GM18526 (cell line): ENCODE data around the gene INTS11.

ENCODE experiments used
- POLR2A ChIP-seq: IDR thresholded peaks from 3 replicates; pipeline ENCODE4 v1.6.1; 2011; ENCODE audit not compliant: insufficient read length; ENCODE audit errors: extremely low read depth

The INTS11 gene

DNA sequence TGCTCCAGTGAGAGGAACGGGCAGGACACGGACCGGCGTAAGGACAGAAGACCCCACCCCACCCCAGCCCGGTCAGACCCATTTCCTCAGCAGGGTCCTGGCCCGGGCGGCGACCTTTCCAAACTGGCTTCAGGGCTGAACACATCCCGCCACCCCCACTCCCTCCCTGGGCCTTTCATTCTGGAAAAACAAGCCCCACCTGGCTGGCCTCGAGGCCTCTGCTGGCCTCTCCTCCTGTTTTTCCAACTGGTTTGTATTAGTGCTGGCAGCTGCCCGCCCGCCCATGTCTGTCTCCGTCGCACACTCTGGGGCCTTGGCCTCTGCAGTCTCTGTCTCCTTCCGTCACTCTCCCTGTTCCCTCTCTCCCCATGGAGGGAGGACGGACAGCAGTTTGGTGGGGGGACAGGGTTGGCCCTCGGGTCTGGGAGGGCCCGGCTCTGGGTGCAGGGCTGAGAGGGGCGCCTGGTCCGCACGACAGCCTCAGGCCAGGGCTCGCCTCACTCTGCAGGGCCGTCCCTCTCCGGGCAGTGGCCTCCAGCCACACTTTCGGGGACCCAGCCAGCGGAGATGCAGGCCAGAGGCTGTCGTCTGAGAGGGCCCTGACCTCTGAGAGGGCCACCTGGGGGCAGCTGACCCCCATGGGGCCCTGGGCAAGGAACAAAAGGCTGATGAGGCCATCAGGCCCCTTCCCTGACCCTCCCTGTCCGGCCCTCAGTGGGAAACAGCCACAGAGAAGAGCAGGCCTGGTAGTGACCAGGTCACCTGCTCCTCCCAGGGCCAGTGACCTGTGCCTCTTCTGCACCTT is 35.4 kb upstream of the INTS11 start:
- no peak for TF ChIP-seq POLR2A

DNA sequence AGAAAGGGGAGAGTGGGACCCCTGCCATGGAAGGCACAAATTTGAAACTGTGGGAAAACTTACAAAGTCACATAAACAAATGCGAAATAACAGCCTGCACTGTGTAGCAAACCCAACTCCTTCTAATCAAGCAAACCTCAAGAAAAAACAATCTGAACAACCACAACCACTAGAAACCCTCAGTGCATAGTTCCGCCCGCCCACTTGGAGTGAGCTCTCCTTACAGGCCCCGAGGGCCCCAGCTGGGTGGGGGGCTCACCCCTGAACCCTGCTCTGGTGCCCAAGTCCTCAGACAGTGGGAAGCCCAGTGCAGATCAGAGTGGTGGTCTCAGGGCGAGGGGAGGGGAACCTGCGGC is 34.8 kb upstream of the INTS11 start:
- TF ChIP-seq POLR2A, result no peak

DNA sequence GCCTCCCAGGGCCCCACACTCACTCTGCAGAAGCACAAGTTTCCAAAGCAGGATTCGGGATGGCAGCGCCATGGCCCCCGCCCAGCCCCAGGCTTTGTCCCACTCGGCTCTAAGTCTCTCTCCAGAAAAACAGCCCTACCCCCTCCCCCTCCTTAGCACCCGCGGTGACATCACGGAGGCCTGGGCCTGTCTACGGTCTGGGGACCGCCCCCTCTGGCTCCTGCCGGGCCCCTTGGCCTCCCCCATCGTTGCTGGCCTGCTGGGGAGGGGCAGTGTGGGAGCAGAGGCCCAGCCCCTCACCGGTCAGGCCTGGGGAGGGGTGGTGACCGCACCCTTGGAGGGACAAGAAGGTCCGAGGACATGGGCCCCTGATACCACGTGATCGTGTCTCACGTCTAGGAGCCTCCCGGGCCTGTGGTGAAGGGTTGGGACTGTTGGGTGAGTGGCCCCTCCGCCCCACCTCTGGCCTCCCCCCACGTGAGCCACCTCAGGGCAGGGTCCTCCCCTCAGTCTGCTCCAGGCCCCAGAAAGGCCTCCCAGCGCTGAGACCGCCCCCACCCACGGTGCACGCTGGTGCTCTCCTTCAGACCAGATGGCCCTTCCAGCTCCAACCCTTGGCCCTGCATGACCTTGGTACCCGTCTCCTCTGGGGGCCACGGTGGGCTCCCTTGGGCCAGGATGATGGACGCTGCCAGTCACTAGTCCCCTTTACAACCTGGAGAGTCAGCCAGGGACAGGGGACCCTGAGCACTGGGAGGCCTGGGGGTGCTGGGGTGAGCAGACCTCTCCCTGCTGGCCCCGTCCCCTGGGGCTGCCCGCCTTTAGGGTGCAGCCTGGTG is 34.2 kb upstream of the INTS11 start, which contains the start of gene MXRA8:
Gene MXRA8, minus strand, starts transcription at position 123 of the 839 bp plus-strand sequence. Its CDS starts 51 bp downstream, at position 72.
- no peak for TF ChIP-seq POLR2A

DNA sequence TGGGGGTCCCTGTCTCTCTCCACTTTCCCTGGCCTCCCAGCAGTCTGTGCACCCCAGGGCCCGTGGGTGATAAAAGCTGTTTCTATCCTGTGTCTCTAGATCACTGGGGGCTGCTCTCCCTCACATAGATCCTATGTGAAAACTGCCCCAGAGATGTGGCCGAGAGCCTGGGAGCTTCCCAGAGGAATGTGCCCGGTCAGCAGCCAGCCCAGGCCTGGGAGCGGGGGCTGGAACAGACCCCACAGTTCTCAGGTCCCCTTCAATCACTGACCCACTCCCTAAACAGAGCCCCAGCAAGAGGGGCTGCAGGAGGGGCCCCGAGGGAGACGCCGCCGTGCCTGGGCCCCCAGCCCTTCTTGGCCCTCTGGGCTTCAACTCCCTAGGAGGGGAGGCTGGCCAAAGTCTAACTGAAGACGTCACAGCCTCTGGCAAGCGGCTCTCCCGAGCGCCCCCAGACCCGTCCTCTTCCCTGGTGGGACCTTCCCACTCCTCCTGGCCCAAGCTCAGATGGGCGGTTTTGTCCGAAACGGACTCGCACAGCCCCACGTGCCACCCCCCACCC is 33.5 kb upstream of the INTS11 start:
- no peak for TF ChIP-seq POLR2A

DNA sequence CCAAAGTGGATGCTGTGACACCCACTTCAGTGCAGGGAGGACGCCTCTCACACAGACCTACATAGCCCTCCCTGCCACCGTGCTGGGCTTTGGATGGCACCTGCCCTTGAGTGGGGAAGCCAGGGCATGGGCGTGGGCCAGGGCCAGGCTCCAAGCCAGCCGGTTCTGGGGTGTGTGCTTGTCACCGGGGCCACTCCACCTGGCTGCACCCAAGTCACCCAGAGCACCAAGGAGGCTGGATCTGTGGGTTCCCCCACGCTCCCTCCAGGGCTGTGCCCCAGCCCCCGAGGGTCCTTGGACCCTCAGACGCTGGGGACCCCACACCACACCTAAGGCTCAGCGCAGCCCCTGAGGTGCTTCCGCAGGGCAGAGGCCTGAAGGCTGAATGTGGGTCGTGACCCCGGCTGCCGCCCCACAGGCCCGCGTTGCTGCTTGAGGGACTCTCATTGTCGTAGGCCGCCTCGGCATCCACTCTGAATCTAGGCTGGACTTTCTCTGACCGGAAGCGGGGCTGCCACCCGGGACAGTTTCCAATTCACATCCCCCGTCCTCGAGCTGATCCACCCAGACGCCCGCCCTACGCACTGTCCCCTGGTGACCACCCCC is 32.4 kb upstream of the INTS11 start:
- TF ChIP-seq POLR2A, result no peak

DNA sequence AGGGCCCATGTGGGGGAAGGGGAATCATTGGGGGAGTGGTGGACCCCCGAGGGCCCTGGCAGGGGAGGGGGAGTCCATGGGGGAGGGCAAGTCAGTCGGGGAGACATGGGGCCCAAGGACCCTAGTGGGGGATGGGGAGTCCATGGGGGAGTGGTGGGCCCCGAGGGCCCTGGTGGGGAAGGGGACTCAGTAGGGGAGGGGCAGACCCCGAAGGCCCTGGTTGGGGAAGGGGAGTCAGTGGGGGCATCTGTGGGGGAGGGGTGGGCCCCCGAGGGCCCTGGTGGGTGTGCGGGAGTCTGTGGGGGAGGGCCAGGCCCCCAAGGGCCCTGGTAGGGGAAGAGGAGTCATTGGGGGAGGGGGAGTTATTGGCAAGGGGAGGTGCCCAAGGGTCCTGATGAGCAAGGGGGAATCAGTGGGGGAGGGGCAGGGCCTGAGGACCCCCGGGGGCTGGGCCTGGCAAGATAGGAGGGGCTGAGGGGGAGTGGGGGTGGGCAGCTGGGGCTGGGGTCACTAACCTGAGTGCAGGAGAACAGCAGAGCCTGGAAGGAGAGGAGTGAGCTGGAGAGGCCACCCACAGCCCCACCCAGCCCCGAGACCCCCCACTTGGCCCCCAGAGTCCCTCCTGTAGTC is 31.8 kb upstream of the INTS11 start:
- no peak for TF ChIP-seq POLR2A

DNA sequence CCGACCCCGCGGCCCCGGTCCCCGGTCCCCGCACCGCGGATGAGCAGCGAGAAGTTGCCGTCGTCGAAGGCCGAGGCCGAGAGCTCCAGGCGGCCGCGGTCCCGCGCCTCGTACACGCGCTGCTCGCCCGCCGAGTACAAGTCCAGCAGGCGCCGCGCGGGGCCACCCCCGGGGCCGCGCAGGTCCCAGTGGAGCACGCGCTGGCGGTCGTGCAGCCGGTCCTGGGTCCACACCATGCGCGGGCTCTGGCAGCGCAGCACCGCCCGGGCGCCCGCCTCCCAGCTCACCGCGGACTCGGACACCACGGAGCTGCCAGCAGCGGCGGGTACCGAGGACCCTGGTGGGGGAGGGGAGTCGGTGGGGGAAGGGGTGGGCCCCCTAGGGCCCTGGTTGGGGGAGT is 31.0 kb upstream of the INTS11 start:
- no peak for TF ChIP-seq POLR2A

DNA sequence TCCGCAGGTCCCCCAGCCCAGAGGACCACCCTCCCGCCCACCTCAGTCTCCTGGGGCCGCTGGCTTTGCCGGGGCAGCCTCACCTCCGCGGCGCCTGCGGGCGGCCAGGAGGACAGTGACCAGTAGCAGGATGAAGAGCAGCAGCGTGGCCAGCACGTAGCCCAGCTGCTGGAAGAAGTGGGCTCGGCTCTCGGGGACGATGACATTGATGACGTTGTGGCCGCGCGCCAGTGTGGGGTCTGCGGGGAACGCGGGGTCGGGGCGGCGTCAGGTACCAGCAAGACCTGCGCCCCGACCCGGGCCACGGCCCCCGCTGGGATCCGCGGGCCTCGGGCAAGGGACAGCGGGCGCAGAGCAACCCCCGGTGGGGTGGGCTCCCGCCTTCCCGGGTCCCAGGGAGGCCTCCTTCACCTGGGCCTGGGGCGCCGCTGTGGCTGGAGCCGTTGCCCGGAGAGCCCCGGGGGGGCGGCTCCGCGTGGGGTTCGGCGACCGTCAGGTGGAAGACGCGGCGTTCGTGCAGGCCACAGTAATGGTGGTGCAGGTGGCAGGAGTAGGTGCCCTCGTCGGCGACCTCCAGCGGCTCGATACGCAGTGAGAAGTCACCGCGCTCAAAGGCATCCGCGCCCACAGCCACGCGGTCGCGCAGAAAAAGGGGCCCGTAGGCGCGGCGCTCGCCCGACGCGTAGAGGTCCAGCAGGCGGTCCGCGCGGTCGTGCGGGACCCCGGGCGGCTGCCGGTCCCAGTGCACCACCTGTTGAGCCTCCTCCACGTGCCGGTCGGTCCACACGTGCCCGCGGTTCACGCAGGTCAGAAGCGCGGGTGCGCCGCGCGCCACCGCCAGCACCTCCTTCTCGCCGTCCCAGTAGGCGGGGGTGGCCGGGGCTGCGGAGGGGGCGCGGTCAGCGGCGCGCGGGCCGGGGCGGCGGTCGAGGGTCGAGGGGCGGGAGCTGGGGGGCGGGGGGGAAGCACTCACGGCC is 30.1 kb upstream of the INTS11 start:
- no peak for TF ChIP-seq POLR2A

DNA sequence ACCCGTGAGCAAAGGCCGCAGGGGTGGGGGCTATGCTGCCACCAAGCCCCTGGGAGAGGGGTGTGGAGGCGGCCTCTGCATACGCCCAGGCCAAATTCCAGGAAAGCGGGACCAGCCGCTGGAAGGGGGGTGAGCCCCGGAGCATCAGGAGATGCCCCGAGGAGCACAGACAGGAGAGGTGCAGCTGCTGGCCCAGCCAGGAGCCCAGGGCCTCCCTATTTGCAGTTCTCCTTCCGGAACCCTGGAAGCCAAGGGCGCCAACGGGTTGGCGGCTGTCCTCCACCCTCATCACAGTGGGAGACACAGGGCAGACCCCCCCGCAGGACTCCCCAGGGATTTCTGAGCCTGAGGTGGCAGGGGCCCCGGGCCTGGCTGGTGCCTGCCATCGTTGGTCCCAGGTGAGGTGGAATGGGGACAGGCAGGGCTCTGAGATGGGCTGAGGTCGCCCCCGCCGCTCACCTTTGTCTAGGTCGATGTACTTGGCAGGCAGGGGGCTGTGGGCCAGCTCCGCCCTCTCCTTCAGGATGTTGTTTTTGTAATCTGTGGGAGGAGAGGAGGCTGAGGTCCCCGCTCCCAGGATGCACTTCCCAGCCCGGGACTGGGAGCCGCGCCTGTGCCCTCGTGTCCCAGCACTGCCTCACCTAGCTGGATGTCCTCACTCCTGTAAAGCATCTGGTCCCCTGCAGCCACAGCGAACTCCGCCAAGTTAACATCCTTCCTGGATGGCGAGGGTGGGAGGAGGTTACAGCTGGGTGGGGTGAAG is 29.1 kb upstream of the INTS11 start:
- TF ChIP-seq POLR2A, result no peak

DNA sequence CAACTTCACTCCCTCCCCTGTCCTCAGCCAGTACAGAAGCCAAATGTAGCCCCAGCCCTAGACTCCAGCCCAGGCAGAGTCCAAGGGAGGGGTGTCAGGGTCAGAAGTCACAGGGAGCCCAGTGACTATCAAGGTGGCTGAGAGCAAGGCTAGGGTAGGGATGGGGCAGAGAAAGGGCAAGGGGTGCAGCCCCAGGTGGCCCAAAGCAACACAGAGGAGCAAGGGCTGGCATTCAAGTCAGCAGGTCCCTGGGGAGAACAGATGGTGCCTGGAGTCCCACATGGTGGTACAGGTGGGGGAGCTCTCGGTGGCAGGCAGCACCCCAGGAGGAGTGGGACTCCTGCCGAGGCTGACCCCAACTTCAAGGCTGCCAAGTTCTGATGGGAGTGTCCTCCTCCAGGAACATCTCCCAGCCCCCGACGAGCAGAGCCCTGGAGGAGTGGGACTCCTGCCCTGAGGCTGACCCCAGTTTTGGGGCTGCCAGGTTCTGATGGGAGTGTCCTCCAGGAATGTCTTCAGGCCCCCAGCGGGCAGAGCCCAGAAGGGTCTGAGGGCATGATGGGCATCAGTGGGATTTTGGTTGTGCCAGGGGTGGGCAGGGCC is 28.4 kb upstream of the INTS11 start:
- no peak for TF ChIP-seq POLR2A

DNA sequence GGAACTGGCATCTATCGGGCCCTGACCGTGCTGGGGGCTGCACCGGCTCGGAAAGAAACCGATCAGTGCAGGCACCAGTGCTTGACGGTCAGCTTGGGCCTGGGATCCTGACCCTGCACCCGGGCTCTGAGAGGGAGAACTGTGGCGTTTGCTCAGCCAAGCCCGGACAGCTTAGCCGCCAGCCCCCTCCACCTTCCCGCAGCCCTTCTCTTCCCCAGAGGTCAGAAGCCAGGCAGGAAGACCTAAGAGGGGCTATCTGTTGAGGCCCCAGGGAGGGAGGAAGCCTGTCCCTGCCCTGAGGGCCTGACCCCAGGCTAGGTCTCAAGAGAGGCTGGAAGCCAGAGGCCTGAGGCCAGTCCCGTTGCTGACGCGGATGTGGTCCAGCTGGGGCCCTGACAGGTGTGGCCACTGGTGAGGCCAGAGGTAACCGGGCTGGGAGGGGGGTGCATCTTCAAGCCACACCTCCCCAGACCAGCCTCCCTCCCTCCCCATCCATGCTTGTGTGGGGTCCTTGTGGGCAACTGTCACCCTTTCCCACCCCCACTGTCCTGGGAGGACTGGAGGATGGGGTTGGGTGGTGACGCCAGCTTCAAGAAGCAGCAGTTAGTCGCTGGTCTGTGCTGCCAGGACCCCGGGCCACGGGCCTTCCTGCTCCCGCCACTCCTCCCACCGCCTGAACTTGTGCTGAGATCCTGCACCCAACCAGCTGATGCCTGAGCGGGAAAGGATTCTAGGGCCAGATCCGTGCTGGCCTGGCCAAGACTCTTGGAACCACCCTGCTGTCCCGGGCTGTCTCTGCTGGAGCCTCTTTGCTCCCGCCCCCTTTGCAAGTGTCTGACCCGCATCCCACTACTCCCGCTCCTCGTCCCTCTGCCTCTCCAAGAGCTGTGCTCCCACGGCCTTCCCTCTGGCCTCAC is 27.3 kb upstream of the INTS11 start:
- TF ChIP-seq POLR2A, result no peak
